Activated T-cell treated with anti-CD3 and anti-CD28 coated beads, Interleukin-2, amount 50 U/mL, for 24 hours (primary cell): ENCODE measurements around the gene SKIL.
A peak's percentile ranks its signal among the peaks of the same experiment; 100 is the strongest.

Source experiments
- DNase-seq: peaks from one replicate; pipeline ENCODE4 v3.0.0-alpha.2; 2020
- H3K27ac Mint-ChIP-seq: 2 replicates; pipeline ENCODE4 v1.8.0; 2020; ENCODE audit warnings: mild to moderate bottlenecking, mixed read lengths
- H3K27me3 Mint-ChIP-seq: 2 replicates; pipeline ENCODE4 v1.8.0; 2020; ENCODE audit warnings: mixed read lengths
- H3K36me3 Mint-ChIP-seq: 2 replicates; pipeline ENCODE4 v1.8.0; 2020; ENCODE audit warnings: low read depth, mixed read lengths
- H3K4me1 Mint-ChIP-seq: 2 replicates; pipeline ENCODE4 v1.8.0; 2020; ENCODE audit warnings: low read depth, mixed read lengths
- H3K4me3 Mint-ChIP-seq: 2 replicates; pipeline ENCODE4 v1.8.0; 2020; ENCODE audit warnings: mild to moderate bottlenecking, moderate library complexity, mixed read lengths
- H3K9me3 Mint-ChIP-seq: 2 replicates; pipeline ENCODE4 v1.8.0; 2020; ENCODE audit warnings: mixed read lengths

Gene SKIL

GRCh38 chr3:170405101-170405500, 47.6 kb downstream of the SKIL start:
- Mint-ChIP-seq H3K9me3 (no peaks in the 10 kb centered on the region), H3K36me3 (no peaks in the 10 kb centered on the region), H3K27ac (no peak overlapping the region), H3K4me1 (no peaks in the 10 kb centered on the region), H3K27me3 (no peaks in the 10 kb centered on the region), H3K4me3 (no peak overlapping the region)
- no peak for DNase-seq

GRCh38 chr3:170410428-170411029, 53.0 kb downstream of the SKIL start:
- Mint-ChIP-seq H3K36me3 (no peaks in the 10 kb centered on the region), H3K9me3 (no peaks in the 10 kb centered on the region), H3K27ac (no peak overlapping the region), H3K27me3 (peaks cover 5% of the 10 kb centered on the region), H3K4me1 (peaks cover 3% of the 10 kb centered on the region), H3K4me3 (no peak overlapping the region)
- DNase-seq = no peak

GRCh38 chr3:170413291-170413690, 55.8 kb downstream of the SKIL start:
- Mint-ChIP-seq H3K4me1 (peaks cover 5% of the 10 kb centered on the region), H3K9me3 (no peaks in the 10 kb centered on the region), H3K27ac (no peak overlapping the region), H3K4me3 (no peak overlapping the region), H3K36me3 (no peaks in the 10 kb centered on the region), H3K27me3 (peaks cover 23% of the 10 kb centered on the region)
- DNase-seq = no peak

GRCh38 chr3:170414202-170414663, 56.7 kb downstream of the SKIL start:
- H3K36me3 Mint-ChIP-seq = no peaks in the 10 kb centered on the region
- no peak overlapping the region for H3K4me3 Mint-ChIP-seq
- peaks cover 29% of the 10 kb centered on the region for H3K27me3 Mint-ChIP-seq
- DNase-seq = no peak
- H3K27ac Mint-ChIP-seq = no peak overlapping the region
- no peaks in the 10 kb centered on the region for H3K9me3 Mint-ChIP-seq
- peaks cover 10% of the 10 kb centered on the region for H3K4me1 Mint-ChIP-seq

- Mint-ChIP-seq H3K4me3 (no peak overlapping the region), H3K36me3 (no peaks in the 10 kb centered on the region), H3K9me3 (no peaks in the 10 kb centered on the region), H3K4me1 (peaks cover 15% of the 10 kb centered on the region), H3K27ac (no peak overlapping the region), H3K27me3 (peaks cover 54% of the 10 kb centered on the region)
- no peak for DNase-seq
Observed at GRCh38 chr3:170417090-170417489, 59.6 kb downstream of the SKIL start.

- Mint-ChIP-seq H3K4me1 (peaks cover 15% of the 10 kb centered on the region), H3K4me3 (peak within 1 kb of the TSS; percentile 64), H3K36me3 (no peaks in the 10 kb centered on the region), H3K27me3 (peaks cover 51% of the 10 kb centered on the region), H3K9me3 (no peaks in the 10 kb centered on the region), H3K27ac (no peak within 1 kb of the TSS)
- DNase-seq = no peak
Observed at GRCh38 chr3:170418422-170419398, 61.2 kb downstream of the SKIL start, which contains the start of gene CLDN11. CLDN11 (plus strand) TSS chr3:170418868; CDS start chr3:170419067, 199 bp downstream.

- Mint-ChIP-seq H3K27me3 (peaks cover 52% of the 10 kb centered on the region), H3K27ac (no peak overlapping the region), H3K36me3 (no peaks in the 10 kb centered on the region), H3K4me3 (no peak overlapping the region), H3K9me3 (no peaks in the 10 kb centered on the region), H3K4me1 (peaks cover 13% of the 10 kb centered on the region)
- peak; percentile 40 for DNase-seq
Observed at GRCh38 chr3:170419557-170420087, 62.1 kb downstream of the SKIL start.

GRCh38 chr3:170420307-170420821, 62.8 kb downstream of the SKIL start:
- Mint-ChIP-seq H3K4me3 (no peak overlapping the region), H3K27me3 (peaks cover 51% of the 10 kb centered on the region), H3K36me3 (no peaks in the 10 kb centered on the region), H3K4me1 (peaks cover 12% of the 10 kb centered on the region), H3K9me3 (no peaks in the 10 kb centered on the region), H3K27ac (no peak overlapping the region)
- no peak for DNase-seq

GRCh38 chr3:170421111-170421641, 63.7 kb downstream of the SKIL start:
- H3K27me3 Mint-ChIP-seq = peaks cover 50% of the 10 kb centered on the region
- no peak overlapping the region for H3K27ac Mint-ChIP-seq
- no peak for DNase-seq
- peaks cover 12% of the 10 kb centered on the region for H3K4me1 Mint-ChIP-seq
- H3K36me3 Mint-ChIP-seq = no peaks in the 10 kb centered on the region
- no peak overlapping the region for H3K4me3 Mint-ChIP-seq
- no peaks in the 10 kb centered on the region for H3K9me3 Mint-ChIP-seq

- Mint-ChIP-seq H3K4me3 (no peak overlapping the region), H3K4me1 (peaks cover 12% of the 10 kb centered on the region), H3K27me3 (peaks cover 45% of the 10 kb centered on the region), H3K27ac (no peak overlapping the region), H3K9me3 (no peaks in the 10 kb centered on the region), H3K36me3 (no peaks in the 10 kb centered on the region)
- DNase-seq = no peak
Observed at GRCh38 chr3:170421758-170422157, 64.2 kb downstream of the SKIL start.

GRCh38 chr3:170423001-170423615, 65.6 kb downstream of the SKIL start:
- Mint-ChIP-seq H3K4me3 (no peak overlapping the region), H3K27ac (no peak overlapping the region), H3K9me3 (no peaks in the 10 kb centered on the region), H3K36me3 (no peaks in the 10 kb centered on the region), H3K27me3 (peaks cover 35% of the 10 kb centered on the region), H3K4me1 (peaks cover 13% of the 10 kb centered on the region)
- no peak for DNase-seq

GRCh38 chr3:170424879-170425278, 67.4 kb downstream of the SKIL start:
- Mint-ChIP-seq H3K4me3 (no peak overlapping the region), H3K27me3 (peaks cover 22% of the 10 kb centered on the region), H3K9me3 (no peaks in the 10 kb centered on the region), H3K4me1 (peaks cover 21% of the 10 kb centered on the region), H3K27ac (no peak overlapping the region), H3K36me3 (no peaks in the 10 kb centered on the region)
- no peak for DNase-seq

GRCh38 chr3:170425491-170426239, 68.2 kb downstream of the SKIL start:
- H3K36me3 Mint-ChIP-seq = no peaks in the 10 kb centered on the region
- H3K4me3 Mint-ChIP-seq = no peak overlapping the region
- no peak overlapping the region for H3K27ac Mint-ChIP-seq

More at GRCh38 chr3:170425491-170426239, 68.2 kb downstream of the SKIL start:
- no peak for DNase-seq
- Mint-ChIP-seq H3K9me3 (no peaks in the 10 kb centered on the region), H3K27me3 (peaks cover 14% of the 10 kb centered on the region), H3K4me1 (peaks cover 17% of the 10 kb centered on the region)
